Fibroblast of lung (primary cell): ENCODE measurements around the gene LYSMD3.

ENCODE experiments used
- CTCF ChIP-seq, 2 donors: IDR thresholded peaks in 1 of 2; conservative IDR thresholded peaks in 1 of 2; 1 replicate in 1 of 2; 2 replicates in 1 of 2; pipeline ENCODE4 v1.5.1; 2011 to 2012; ENCODE audit warnings: low read length in 2 of 2, control low read depth in 1 of 2, inconsistent platforms in 1 of 2, low read depth in 1 of 2, mild to moderate bottlenecking in 1 of 2
- EZH2 ChIP-seq: IDR thresholded peaks from 2 replicates; pipeline ENCODE4 v1.5.1; 2012; ENCODE audit warnings: low read length, control low read depth, mild to moderate bottlenecking; ENCODE audit errors: missing control alignments

DNA sequence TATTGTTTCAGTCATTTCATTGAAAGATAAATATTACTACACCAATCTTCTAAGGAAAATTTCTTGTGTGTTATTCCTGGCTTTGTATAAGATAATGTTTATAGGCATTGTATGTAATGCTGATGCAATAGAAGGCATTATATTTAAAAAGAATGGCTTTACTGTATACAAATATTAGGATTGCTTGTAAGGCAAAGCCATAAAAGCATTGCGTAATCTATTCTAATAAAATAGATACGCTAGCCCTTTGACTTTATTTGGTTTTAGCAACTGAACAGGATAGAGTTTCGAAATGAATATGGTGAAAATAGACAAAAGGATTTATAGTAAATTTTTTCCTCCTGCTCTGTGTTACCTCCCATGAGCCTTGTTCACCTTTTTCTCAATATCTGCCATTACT lies 5.5 kb upstream of the LYSMD3 start:
- TF ChIP-seq CTCF (conservative IDR thresholded peaks at IDR 0.05 in 1 of 2, IDR thresholded peaks at IDR 0.05 in 1 of 2; ENCODE audit: low read depth in 1 of 2, low read length in 2 of 2), result no peak
- no peak for TF ChIP-seq EZH2
